ENCODE data around the gene CYSRT1.
"Not testable (repeated sequence)": the region's sequence is repeated elsewhere in the genome, so short reads cannot be mapped to it uniquely, and the experiment has no call there.

CYSRT1 gene

DNA sequence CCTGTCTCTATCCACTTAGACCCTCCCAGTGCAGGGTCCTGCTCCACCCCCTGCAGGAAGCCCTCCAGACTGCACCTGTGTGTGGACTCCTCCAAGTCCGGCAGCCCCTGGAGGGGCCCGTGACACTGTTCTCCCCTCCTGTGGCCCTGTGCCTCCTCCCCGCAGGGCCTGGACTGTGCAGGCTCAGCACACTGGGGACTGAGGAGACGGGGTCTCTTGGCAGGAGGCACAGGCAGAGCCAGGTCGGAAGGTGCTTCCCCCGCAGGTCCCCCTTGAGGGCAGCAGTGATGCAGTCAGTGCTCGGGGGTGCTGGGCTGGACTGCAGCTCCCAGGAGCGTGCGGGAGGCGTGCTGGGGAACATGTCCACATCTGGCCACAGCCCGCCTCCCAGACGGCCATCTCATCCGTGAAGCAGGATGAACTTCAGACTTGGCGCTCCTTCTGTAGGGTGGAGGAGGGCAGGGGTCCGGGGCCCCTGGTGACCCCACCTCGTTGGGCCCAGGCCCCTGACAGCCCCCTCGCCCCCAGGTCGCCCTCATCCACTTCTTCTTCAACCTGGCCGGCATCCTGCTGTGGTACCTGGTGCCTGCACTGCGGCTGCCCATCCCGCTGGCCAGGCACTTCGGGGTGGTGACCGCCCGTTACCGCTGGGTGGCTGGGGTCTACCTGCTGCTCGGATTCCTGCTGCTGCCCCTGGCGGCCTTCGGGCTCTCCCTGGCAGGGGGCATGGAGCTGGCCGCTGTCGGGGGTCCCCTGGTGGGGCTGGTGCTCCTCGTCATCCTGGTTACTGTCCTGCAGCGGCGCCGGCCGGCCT is 10.7 kb downstream of the CYSRT1 start:
- peak; percentile 61 for DNase-seq (ENCODE audit: low spot score)

DNA sequence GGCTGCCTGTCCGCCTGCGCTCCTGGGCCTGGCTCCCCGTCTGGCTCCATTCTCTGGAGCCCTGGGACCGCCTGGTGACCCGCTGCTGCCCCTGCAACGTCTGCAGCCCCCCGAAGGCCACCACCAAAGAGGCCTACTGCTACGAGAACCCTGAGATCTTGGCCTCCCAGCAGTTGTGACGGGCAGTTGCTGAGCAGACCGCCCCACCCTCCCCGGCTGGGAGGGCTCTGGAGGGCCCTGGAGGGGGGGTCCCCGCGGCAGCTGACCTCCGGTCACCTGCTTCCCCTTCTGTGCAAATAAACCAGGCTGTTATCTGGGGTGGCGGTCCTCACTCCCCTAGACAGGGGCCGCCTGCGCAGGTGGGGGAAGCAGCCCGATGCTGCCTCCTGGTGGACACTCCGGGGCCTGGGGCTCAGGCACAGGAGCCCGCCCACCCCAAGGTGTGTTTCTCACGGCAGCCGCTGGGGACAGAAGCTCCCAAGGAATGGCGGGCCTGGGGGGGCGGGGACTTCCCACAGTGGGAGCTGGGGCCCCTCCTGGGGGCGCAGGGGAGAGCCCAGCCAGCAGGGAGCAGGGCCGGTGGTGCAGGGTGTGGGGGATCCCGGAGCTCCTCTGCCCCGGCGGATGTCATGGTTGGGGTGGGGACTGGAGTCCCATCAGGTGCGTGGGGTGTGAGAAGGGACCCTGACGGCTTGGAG is 11.4 kb downstream of the CYSRT1 start:
- peak; percentile 87 for DNase-seq (ENCODE audit: low spot score)

DNA sequence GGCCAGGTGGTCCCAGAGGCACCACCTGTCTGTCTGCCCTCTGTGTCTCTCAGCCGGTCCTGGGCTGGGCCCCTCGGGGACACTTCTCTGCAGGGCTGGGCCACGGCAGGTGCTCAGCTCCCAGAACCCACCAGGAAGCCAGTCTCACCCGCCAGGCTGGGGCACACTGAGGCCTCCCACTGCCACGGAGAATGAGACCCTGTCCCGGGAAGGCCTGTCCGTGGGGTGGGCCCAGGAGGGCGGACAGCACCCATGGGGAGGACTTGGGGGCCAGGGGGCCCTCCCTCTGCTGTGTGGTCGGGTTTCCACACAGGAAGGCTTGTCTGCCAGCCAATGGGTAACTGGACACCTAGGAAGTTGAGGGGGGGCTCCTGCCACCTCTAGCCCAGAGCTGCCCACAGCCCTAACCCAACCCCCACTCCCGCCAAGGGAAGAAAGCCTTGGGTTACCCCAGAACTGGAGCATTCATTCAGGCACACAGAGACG is 12.0 kb downstream of the CYSRT1 start:
- no peak for DNase-seq (ENCODE audit: low spot score)

DNA sequence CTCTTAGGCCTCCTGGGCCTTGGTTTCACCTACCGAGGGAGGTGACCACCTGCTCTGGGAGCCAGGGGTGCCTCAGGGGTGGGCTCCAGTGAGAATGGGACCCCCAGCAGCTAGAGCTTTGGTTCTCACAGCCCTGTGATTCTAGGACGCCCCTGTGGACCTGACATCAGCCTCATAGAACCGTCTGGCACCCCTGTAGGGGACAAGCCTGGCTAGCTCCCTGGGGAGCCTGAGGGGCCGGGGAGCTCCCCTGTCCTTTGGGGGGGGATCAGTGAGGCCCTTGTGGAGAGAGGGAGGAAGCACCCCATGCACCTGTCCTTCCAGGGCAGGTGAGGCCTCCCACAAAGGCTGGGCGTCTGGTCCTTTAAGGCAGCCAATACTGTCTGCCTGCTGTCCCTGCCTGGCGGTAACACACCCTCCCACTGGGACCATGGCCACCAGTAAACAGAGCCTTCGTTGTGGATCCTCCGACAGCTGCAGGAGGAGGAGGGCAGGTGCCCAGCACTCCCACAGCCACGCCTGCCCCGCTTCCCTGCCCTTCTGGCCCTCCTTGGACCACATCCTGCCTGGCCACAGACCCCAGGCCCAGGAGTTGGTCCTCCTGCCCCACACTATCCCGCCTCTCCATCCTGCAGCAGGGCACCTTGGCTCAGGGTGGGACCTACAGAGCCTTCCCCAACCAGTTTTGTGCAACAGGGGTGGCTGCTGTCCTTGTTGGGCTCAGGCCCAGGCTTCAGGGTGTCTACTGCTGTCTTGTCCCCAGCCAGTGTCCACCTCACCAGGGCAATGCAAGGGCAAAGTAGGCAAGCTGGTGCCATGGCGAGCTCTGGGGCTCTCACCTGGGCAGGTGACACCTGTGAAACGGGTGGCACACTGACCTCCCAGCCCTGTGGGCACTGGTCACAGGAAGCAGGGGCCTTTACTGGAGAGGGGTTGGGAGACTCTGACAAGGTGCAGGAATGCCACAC is 13.1 kb downstream of the CYSRT1 start:
- DNase-seq (ENCODE audit: low spot score): no peak

DNA sequence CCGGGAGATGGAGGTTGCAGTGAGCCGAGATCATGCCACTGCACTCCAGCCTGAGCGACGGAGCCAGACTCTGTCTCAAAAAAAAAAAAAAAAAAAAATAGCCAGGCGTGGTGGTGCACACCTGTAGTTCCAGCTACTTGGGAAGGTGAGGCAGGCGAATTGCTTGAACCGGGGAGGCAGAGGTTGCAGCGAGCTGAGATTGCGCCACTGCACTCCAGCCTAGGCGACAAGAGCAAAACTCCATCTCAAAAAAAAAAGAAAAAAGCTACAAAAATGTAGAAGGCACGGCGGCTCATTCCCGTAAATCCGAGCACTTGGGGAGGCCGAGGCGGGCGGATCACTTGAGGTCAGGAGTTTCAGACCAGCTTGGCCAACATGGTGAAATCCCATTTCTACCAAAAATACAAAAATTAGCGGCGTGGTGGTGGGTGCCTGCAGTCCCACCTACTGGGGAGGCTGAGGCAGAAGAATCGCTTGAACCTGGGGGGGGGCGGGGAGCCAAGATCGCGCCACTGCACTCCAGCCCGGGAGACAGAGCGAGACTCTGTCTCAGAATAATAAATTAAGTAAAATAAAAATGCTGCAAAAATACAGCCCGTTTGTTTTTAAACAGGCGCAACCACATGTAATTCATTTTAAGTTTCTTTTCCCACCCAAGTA is 14.7 kb downstream of the CYSRT1 start:
- not testable (repeated sequence) for DNase-seq (ENCODE audit: low spot score)

DNA sequence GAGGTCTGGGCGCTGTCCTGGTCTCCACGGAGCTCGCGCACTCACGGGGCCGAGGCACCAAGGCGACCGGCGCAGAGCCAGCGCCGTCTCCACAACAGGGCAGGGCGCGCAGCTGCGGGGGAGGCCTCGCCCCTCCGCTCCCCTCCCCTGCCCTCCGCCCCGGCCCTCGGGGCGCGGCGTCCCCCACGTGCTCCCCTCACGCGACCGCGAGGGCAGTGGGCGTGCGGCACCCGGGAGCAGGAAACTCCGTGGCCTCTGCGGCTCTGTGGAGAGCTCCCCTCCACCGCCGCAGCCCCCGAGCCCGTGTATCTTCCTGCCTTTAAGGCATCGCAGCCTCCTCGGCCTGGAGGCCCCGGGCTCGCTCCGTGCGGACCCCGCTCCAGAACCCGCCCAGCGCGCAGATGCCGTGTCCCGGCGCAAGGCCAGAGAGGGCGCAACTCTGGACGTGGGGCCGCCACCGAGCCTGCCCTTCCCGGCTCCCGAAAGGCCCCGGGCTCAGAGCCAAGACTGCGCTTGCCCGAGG is 15.4 kb downstream of the CYSRT1 start:
- DNase-seq (ENCODE audit: low spot score): no peak

DNA sequence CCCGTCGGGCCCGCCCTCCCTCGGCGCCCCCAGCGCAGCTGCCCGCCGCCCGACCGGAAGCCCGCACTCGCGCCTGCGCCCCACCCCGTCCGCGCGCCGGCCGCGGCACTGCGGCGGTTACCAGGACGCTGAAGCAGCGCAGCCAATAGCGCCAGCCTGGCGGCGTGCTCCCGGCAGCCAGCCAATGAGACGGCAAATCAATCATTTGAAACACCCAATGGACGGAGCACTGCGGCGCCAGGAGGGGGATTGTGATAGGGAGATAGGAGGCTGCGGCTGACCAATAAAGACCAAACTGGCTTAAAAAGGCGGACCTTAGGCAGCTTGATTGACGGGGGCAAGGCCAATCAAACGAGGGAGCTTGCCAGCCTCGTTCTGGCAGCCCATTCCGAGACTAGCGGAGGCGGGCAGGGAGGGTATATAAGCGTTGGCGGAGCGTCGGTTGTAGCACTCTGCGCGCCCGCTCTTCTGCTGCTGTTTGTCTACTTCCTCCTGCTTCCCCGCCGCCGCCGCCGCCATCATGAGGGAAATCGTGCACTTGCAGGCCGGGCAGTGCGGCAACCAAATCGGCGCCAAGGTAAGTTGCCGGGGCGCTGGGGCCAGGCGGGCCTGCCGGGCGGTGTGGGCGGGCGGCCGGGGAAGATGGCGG is 16.0 kb downstream of the CYSRT1 start, which contains the start of gene TUBB4B:
Gene TUBB4B (plus strand): TSS at position 447 of the 649 bp plus-strand sequence. CDS start 74 bp downstream, at position 521.
- DNase-seq (ENCODE audit: low spot score): peak; percentile 100

DNA sequence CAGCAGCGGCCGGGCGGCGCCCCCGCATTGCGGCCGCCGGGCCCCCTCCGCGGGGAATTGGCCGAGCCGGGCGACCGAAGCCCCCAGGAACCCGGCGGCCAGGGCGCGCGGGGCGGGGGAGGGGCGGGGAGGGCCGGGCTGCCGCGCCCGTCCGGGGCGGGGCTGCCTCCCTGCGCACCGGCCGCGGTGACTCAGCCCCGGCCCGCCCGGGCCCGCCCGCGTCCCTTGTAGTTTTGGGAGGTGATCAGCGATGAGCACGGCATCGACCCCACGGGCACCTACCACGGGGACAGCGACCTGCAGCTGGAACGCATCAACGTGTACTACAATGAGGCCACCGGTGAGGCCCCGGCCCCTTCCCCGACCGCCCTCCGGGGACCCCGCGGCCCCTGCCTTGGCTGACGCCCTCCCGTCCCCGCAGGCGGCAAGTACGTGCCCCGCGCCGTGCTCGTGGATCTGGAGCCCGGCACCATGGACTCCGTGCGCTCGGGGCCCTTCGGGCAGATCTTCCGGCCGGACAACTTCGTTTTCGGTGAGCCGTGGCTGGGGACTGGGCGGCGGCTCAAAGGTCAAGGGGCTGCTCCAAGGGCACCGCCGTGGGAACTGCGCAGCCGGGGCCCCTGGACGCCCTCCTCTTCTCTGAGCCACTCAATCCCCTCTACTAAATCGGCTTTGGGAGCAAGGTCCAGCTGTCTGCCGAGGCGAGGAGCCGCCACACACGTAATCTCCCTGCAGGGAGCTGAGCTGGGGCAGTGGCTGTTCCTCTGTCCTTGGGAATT is 16.7 kb downstream of the CYSRT1 start:
- DNase-seq (ENCODE audit: low spot score): no peak

DNA sequence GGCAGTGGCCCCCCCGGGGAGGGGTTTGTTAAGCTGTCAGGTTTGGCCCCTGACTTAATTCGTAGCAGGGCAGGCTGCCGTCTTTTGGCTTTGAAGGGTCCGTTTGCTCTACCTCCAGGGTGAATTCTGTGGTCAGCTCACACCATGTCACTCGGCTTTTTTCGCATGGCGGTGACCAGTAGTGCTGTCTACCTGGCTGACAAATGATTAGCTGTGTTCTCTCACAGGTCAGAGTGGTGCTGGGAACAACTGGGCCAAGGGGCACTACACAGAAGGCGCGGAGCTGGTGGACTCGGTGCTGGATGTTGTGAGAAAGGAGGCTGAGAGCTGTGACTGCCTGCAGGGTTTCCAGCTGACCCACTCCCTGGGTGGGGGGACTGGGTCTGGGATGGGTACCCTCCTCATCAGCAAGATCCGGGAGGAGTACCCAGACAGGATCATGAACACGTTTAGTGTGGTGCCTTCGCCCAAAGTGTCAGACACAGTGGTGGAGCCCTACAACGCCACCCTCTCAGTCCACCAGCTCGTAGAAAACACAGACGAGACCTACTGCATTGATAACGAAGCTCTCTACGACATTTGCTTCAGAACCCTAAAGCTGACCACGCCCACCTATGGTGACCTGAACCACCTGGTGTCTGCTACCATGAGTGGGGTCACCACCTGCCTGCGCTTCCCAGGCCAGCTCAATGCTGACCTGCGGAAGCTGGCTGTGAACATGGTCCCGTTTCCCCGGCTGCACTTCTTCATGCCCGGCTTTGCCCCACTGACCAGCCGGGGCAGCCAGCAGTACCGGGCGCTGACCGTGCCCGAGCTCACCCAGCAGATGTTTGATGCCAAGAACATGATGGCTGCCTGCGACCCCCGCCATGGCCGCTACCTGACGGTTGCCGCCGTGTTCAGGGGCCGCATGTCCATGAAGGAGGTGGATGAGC is 17.6 kb downstream of the CYSRT1 start:
- no peak for DNase-seq (ENCODE audit: low spot score)

DNA sequence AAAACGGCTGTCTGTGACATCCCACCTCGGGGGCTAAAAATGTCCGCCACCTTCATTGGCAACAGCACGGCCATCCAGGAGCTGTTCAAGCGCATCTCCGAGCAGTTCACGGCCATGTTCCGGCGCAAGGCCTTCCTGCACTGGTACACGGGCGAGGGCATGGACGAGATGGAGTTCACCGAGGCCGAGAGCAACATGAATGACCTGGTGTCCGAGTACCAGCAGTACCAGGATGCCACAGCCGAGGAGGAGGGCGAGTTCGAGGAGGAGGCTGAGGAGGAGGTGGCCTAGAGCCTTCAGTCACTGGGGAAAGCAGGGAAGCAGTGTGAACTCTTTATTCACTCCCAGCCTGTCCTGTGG is 18.3 kb downstream of the CYSRT1 start:
- DNase-seq (ENCODE audit: low spot score): not testable (repeated sequence)

DNA sequence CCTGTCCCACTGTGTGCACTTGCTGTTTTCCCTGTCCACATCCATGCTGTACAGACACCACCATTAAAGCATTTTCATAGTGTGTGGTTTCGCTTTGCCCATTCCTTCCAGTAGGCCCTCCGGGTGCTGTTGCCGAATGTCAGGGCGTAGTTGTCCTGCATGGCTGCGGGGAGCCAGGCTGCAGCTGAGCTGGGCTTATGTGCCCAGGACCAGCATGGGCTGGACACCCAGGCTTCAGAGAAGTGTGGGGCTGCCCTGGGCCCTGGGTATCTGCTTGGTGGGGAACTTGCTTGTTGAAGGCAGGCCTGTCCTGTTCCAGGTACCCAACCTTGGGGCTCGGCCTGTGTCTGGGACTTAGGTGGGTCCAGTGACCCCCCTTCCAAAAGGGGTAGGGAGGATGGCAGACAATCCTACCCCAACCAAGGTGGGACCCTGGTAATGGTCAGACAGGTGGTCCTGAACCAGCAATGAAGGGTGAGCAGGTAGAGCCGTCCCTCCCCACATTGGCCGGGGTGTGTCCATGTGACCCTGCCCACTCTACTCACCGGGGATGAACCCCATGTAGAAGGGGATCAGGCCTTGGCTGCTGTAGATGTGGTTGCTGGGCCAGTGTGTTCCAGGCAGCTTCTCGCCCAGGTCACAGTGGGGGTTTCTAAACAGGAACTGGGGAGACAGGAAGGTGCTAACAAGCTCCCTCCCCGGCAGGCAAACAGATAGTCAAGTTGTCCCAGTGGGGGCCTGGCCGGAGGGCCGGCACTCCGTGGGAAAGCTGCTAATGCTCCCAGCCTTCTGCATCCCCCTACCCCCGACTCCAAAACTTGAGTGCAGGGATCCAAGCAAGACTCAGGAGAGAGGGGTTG is 18.9 kb downstream of the CYSRT1 start:
- no peak for DNase-seq (ENCODE audit: low spot score)

DNA sequence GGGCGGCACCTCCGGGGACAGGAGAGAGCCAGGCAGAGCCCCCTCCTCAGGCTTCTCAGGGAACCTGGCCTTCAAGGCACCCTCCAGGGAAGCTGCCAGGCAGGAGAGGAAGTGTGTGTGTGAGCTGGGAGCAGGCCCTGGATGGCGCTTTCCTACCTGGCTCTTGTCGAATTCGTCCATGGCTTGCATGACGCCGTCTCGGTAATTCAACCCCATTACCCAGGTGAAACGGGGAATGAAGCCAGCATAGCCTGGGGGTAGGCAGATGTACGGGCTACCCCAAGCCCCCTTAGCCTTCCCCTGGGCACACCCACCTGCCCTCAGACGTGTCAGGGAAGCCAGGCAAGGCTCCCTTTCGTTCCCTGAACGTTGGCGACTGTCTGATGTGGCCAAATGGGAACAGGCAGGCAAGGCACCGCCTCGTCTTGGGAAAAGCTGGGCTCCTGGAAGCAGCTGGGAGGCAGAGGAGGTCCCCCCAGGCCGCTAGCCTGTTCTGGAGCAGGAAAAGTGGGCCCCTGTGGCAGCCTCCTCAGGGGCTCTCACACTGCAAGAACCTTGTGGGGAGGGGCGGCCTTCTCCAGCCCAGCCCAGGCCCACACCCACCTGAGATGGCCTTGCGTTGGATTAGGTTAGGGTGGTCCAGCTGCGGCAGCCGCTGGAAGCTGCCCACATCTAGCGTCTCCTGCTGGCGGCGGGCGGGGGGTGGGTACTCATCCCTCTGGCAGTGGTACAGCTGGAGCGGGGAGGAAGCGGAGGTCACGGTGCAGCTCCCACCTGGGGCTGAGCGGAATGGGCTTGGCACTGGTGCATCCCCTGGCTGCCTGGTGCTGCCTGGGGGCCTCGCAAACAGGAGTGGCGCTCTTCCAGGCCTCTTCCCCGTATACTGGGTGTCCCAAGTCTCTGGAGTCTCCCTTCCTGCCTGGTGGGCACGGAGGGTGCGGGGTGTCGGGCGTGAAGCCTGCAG is 19.8 kb downstream of the CYSRT1 start:
- DNase-seq (ENCODE audit: low spot score): no peak

DNA sequence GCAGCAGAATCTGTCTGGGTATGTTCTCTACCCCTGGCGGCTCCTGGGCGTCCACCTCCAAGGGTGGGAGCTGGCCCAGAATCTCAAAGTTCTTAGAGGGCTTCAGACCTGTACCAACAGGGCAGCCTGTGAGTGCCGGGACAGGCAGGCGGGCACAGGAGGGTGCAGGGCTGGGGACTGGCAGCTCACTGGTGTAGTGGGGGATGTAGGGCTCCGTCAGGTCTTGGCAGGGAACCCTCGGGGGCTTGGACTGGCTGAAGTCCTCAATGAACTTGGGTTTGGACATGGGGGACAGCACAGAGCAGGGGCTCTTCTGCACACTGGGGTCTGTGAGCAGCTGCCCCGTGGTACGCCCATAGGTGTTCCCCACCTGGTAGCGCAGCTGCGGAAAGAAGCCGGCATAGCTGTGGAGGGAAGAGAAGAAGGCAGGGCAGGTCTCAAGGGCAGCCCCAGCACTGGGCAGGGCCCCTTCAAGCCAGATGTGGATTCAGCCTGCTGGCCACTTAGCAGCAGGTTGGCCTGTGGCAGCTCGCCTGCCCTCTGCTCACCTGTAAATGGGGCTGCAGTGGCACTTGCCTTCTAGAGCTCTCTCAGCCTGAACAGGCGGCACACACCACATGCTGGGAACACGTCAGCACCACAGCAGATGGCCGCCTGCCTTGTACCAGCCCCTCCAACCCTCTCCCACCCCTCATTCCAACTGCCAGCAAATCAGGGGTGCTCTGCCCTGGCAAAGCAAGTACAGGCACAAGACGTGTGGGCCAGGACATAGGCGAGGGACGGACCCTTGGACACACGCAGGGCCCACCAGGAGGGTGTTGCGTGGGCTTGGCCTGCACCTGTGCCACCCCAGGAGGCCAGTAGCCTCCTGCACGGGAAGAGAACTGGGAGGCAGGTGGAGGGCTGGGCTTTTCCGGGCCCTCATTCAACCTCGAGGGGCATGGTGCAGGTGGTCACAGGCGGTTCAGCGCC is 20.8 kb downstream of the CYSRT1 start:
- no peak for DNase-seq (ENCODE audit: low spot score)

DNA sequence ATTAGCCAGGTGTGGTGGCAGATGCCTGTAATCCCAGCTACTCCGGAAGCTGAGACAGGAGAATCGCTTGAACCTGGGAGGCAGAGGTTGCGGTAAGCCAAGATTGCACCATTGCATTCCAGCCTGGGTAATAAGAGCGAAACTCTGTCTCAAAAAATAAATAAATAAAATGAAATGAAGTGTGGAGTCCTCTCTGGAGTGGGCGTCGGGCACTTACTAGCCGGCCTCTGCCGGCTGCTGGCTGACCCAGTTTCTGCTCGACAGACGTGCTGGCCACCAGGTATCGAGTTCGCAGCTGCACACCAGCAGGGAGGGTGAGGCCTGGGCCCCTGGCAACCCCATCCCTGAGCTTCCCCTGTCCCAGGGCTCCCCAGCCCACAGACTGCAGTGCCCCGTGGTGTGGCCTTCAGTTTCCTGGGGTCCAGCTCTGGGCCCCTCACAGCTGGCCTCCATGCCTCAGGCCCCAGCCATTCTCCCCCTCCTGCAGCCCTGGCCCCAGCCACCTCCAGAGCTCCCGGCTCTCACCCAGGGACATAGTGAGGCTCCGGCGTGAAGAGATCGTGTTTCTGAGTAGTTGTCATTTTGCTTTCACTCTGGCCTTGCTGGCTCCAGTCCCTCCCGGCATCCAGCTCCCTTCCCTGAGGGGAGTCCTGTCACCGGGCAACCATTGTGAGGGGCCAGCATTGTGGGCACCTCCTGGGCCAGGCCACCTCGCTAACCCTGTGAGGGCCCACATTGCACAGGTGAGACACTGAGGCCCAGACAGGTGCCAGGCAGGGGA is 22.4 kb downstream of the CYSRT1 start:
- DNase-seq (ENCODE audit: low spot score): peak; percentile 26

DNA sequence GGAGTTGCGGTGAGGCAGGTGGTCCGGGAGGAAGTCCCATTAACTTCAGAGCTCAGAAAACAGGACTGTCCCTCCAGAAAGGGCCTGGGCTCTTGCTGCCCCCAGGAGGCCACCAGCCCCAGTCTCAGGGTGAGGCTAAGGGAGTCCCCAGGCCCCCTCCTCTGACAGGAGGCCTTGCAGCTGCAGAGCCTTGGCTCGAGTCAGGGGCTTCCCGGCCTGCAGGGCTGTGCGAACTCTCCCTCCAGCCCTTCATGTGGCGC is 22.9 kb downstream of the CYSRT1 start:
- peak; percentile 22 for DNase-seq (ENCODE audit: low spot score)
